8988T (cell line): ENCODE measurements around the gene C1QTNF9B.
A peak's percentile ranks its signal among the peaks of the same experiment; 100 is the strongest.
"Not testable (repeated sequence)": the region's sequence is repeated elsewhere in the genome, so short reads cannot be mapped to it uniquely, and the experiment has no call there.

Experiments
- DNase-seq: peaks from one replicate; pipeline ENCODE4 v3.0.0; 2011

C1QTNF9B gene

GRCh38 chr13:23897452-23897919 lies at the start of gene C1QTNF9B:
Gene C1QTNF9B (minus strand): TSS chr13:23897502.
- DNase-seq, result not testable (repeated sequence)

DNA sequence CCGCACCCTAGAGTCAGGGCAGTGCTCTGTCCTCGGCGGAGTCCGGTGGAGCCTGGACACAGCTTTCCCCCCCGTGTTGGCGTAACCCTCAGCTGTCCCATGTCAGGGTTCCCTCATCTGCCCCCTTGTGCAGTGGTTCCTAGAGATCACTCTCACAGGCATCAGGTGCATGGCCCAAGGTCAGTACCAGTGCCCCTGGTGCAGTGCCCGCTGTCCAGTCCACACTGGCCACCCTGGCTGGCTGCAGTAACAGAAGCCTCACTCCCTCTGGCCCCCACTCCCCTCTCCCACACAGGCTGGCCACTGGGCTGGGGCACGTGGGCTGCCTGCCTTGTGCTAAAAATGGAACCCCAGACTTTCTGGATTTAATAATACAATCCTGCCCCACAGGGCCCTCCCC lies 49.6 kb upstream of the C1QTNF9B start:
- DNase-seq, result no peak

DNA sequence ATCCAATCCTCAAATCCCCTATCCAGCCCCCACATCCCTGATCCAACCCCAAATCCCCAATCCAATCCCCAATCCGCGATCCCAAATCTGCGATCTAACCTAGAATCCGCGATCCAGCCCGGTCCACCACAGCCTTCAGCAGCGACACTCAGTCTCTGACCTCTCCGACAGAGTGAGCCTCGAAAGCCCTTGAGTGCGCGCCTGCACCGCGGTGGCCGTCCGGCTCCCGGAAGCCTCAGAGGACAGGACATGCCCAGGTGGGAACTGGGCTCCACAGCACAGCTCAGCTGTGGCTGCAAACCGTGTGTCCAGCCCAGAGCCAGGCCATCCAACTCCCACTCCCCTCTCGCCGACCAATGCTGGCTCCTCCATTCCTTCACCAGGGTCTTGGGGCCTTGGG lies 48.8 kb upstream of the C1QTNF9B start:
- no peak for DNase-seq

DNA sequence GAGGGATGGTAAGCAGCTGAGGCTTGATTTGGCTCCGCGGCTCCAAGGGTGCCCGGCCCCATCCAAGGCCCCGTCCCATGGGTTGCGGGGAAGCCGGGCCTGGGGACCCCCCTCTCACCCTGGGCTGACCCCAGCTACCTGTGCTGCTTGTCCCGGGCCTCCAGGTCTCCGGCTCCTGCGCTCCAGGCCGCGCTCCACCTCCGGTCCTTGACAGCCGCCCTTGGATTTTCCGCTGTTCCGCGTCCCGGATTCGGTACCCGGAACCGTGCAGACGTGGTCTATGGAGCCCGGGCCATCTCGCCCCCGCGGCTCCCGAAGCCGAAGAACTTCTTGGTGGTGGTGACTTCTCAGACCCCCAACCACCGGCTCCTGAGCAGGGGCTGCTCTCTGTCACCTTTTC lies 48.3 kb upstream of the C1QTNF9B start:
- no peak for DNase-seq

DNA sequence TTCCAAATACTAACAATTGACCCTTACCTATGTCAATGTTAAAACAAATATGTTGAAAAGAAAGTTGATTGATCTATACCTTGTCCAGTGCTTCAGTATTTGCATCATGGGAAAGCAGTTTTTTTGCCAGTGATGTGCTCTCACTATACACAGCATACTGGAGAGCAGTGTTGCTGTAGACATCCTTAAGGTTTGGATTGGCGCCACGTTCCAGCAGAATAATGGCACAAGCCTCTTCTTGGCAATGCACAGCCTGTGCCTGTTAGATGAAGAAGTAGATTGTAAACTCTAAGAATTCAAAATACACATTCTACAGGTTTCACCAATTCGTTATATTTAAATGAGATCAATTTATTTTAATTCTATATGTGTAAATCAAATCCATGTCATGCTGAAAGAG lies 43.9 kb upstream of the C1QTNF9B start:
- no peak for DNase-seq

DNA sequence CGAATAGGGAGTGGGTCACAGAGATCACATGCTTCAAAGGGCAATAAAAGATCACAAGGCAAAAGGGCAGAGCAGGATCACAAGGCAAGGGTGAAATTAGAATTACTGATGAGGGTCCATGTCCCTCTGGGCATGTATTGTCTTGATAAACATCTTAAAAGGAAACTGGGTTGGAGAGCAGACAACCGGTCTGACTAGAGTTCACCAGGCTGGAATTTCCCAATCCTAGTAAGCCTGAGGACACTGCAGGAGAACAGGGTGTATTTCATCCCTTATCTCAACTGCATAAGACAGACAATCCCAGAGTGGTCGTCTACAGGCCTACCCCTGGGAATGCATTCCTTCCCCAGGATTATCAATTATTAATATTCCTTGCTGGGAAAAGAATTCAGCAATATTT lies 42.4 kb upstream of the C1QTNF9B start:
- DNase-seq, result not testable (repeated sequence)

GRCh38 chr13:23934520-23934919 lies 37.2 kb upstream of the C1QTNF9B start:
- no peak for DNase-seq

- no peak for DNase-seq
These were observed 31.7 kb upstream of the C1QTNF9B start for GRCh38 chr13:23928985-23929384.

DNA sequence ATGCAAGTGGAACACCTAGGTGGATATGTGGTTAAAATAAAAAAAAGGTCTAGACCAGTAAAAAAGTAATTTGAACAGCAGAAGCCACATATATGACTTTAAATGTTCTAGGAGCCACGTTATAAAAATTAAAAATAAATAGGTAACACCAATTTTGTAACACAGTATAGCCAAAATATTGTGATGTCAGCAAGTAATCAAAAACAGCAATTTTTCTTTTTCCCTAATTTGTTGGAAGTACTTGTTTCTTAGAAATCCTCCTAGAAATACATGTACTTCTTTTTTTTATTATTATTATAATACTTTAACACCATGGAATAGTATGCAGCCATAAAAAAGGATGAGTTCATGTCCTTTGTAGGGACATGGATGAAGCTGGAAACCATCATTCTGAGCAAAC lies 25.7 kb upstream of the C1QTNF9B start:
- DNase-seq, result no peak

DNA sequence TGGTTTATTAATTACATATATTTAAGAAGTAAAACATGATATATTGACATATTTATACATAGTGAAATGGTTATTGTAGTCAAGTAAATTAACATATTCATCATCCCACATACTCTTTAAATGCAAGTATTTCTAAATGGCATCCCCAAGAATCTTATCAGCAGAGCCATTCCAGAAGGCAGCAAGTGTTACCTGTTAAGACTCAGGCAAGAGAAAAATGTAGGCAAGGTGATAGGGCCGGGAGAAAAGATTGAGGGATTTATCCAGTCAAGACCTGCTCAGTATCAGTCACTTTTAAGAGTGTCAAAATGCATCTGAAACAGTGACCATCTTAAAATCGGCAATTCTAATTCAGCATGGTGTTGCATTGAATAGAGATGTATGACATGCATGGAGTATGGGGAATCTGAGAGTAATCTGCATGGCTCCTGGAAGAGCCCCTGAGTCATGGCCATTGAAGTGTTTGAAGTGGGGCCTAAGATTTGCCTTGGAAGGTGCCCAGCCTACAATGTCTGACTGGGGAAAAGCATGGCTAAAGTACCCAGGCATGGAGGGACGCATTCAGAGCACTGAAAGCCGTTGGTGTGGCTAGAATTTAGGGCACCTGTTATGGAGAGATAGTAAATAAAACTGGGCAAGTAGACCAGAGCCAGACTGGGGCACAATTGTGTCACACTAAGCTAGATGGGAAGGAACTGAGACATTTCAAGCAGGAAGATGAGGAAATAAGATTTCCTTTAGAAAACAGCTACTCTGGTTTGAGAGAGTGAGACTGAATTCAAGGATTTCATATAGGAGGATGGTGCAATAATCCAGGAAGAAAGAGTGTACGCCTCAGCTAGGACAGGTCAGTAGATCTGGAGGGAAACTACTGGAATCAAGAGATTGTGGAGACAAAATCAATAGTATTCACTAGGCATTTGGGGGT lies 25.0 kb upstream of the C1QTNF9B start:
- DNase-seq, result no peak

- DNase-seq, result no peak
These were observed 24.2 kb upstream of the C1QTNF9B start for GRCh38 chr13:23921451-23921888.

GRCh38 chr13:23919006-23919405 lies 21.7 kb upstream of the C1QTNF9B start:
- DNase-seq, result no peak

GRCh38 chr13:23918208-23918607 lies 20.9 kb upstream of the C1QTNF9B start:
- no peak for DNase-seq

GRCh38 chr13:23915308-23915707 lies 18.0 kb upstream of the C1QTNF9B start:
- DNase-seq, result no peak

GRCh38 chr13:23912469-23912868 lies 15.2 kb upstream of the C1QTNF9B start:
- no peak for DNase-seq

DNA sequence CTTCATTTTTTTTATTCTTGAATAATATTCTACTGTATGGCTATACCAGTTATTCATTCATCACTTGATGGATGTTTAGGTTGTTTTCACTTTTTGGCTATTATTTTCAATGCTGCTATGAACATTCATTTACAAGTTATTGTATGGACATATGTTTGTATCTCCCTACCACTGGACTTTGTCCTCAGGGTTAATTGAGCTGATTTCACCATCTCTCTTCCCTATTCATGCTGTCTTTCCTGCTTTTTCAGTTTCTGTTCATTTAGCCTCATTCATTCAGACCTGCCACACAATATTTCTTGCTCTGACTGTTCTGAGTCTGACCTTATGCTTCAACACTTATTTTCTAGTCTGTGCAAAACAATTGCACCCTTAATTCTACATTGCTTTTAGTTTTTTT lies 12.3 kb upstream of the C1QTNF9B start:
- no peak for DNase-seq

DNA sequence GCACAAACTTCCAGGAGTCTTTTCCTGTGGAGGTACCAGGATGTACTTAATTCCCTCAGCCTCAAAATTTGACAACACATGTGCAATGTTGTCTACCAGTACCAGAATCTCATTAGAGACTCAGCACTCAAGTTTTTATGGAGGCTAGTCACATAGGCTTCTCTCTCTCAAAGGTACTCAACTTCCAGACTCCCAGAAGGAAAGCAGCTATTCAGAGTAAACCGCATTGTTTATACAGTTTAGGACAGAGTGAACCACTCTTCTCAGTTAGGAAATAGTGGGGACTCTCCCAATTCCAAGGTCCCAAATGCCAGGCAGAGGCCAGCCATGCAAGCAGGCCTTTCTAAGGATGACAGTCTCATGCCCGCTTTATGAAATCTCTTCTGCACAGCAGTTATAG lies 8.5 kb upstream of the C1QTNF9B start:
- no peak for DNase-seq

DNA sequence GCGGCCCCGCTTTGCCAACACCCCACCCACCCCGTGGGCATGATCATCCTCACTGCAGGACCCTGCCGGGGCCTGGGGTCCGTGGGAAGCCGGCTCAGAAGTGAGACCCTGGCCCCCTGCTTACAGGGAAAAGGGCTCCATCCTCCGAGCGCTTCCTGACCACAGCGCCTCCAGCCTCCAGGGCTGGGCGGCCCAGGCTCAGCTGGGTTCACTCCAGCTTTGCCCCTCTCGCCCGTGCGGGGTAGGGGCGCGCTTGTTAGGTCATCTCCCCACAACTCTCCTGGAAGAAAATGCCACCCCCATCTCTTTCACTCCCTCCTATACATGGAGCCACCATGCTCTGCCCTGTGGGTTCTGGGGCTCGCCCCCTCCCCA lies 6.6 kb upstream of the C1QTNF9B start:
- no peak for DNase-seq

GRCh38 chr13:23902975-23903905 lies 5.9 kb upstream of the C1QTNF9B start:
- DNase-seq, result no peak

- DNase-seq, result peak; percentile 55
These were observed 4.1 kb upstream of the C1QTNF9B start for GRCh38 chr13:23901365-23901764.

- DNase-seq, result no peak
These were observed 2.3 kb upstream of the C1QTNF9B start for GRCh38 chr13:23899555-23899954.

DNA sequence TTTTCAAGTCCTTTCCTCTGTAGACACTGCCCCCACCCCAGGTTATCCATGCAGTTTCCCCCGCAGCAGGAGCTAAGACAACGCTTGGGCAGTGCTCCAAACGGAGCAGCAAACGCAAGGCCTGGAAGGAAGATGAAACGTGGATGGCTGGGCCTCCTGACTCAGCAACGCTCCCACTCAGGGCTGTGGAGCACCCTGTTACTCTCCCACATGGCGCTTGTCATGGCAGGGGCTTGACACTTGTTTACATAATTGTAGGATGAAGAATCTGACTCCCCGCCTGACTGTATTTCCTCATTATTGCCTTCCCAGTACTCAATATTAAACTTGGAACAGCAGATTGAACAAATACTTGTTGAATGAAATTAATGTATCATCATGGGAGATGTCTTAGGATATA lies 799 bp upstream of the C1QTNF9B start:
- no peak for DNase-seq

- not testable (repeated sequence) for DNase-seq
These were observed 2.6 kb downstream of the C1QTNF9B start for GRCh38 chr13:23894746-23895145.

- DNase-seq, result not testable (repeated sequence)
These were observed 3.5 kb downstream of the C1QTNF9B start for GRCh38 chr13:23893791-23894190.
